ENCODE data around the gene SREK1.

SREK1 gene

DNA sequence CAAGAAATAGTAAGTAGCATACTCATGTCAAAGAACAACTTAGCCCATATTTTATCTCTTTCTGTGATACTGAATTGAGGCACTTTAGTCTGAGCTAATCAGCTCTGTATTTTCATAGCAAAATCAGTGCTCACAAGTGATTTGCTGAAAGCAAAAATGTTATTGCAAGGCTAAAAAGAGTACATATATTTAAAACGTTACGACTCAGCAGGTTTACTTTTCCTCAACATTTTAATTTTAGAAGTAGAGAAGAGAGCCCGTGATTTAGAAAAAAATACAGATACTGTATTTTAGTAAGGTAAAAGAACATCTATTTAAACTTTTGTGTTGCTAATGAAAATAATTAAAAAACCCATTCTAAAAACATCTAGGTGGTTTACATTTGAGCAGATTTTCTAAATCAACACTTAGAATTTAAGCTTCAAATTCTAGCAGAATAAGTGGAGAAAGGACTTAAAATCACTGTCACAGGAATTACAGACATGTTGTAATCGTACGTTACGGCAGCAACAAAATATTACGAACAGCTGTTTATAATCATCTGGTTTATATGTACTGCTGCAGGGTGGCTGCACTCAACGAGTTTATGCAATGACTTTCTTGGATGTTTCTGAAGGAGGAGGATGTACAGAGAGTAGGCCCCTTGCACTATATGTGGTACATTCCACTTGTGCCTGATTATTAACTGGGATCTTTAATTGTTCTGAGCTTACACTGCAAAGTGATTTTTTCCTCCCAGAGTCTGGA lies 20.1 kb downstream of the SREK1 start:
- DNase-seq (ENCODE audit: low read depth) = no peak

DNA sequence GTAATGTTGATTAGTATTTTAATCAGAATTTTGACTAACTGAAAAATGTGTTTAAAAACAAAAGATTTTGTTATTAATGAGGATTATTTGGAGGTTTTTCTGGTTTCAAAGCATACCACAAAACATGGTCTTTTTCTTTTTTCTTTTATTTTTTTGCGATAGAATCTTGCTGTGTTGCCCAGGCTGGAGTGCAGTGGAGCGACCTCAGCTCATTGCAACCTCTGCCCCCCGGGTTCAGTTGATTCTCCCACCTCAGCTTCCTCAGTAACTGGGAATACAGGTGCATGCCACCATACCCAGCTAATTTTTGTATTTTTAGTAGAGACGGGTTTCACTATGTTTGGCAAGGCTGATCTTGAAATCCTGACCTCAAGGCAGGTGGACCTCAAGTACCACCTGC lies 24.1 kb downstream of the SREK1 start:
- DNase-seq (ENCODE audit: low read depth) = no peak

DNA sequence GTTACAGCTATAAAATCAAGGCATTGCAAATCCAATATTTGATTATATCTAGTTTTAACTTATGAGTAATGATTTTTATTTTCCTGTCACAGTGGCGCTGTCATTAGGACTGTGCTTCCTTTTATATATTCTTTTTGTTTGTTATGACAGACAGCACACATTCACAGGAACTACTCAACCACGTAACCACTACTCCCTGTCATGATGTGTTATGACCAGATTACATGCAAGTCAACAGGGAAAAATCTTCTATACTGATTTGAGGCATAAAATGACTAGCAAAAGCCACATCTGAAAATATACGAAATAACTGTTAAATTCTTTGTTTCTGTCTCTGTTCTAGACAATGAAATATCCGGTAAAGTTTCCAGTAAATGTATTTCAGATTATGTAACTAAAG lies 25.4 kb downstream of the SREK1 start:
- DNase-seq (ENCODE audit: low read depth) = no peak

DNA sequence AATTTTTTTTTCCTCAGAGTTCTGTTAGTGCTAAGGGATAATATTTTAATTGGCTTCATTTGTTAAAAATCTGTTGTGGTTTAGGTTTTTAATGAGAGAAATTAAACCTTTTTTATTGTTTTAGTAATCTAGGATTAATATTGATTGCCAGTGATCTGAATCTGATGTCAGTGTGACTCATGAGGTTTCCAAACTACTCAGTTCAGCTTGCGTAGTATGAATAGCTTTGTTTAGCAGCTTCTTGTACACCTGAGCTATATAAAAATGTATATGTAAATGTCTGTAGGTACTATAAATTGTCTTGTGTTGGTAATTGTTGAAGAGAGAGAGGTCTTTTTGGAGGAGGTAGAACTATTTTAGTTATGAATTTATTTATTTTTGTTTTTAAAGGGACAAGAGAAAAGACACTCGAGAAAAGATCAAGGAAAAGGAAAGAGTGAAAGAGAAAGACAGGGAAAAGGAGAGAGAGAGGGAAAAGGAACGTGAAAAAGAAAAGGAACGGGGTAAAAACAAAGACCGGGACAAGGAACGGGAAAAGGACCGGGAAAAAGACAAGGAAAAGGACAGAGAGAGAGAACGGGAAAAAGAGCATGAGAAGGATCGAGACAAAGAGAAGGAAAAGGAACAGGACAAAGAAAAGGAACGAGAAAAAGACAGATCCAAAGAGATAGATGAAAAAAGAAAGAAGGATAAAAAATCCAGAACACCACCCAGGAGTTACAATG lies 26.3 kb downstream of the SREK1 start:
- DNase-seq (ENCODE audit: low read depth) = no peak

DNA sequence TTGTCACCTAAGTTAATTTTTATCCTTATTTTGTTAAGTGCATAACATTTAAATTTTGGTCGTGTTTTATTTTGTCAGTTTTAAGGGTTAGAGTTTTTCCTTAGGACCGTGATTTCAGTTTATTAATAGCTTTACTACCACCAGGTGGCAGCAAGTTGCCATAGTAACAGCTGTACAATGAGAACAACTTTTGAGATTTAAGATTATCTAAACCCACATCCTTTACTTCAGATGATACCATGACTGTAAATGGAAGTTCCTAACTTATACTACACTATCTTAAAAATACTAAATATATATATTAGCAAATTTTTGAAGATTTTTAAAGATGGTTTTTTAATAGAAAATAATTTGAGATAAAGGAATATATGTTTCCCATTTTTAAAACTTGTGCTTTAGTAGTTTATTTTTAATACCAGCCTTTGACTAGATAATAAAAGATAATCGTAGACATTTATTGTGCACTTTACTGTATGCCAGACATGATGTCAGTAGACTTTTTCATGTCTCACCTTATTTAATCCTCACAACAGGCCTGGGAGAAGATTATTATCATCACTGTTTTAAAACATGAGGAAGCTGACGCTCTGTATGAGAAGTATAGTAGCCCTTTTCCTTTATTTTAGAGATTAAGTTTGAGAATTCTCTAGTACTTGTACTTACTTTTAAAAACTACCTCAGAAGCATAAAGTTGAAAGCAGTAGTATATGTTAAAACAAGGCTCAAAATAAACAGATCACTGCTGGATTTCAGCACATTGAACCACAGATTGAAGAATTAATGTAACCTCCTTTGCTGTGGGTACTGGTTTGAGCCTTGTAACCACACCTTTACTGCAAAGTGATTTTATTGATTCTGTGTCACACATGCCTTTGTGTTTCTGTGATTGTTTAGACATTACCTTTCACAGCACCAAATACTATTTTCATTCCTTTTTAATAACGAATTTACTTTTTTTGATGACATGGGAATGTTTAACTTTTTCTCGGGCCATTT lies 27.5 kb downstream of the SREK1 start:
- peak; percentile 33 for DNase-seq (ENCODE audit: low read depth)

DNA sequence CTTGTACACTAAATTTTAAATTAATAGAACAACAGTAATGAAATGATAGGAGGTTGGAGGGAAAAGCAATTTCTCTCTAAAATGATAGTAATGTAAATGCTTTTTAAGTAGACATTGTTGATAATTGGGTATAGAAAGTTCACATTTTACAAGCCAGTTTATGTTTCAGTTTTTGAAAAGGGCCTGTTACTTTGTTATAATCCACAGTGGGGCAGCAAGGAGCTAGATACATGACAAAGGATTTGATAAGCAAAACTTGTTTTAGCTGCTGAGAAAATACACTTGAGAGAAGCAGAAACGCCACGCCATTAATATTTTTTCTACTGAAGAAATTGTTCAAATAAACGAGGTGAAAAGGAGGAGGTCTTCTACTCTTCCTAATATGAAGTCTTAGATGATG lies 30.2 kb downstream of the SREK1 start:
- no peak for DNase-seq (ENCODE audit: low read depth)

DNA sequence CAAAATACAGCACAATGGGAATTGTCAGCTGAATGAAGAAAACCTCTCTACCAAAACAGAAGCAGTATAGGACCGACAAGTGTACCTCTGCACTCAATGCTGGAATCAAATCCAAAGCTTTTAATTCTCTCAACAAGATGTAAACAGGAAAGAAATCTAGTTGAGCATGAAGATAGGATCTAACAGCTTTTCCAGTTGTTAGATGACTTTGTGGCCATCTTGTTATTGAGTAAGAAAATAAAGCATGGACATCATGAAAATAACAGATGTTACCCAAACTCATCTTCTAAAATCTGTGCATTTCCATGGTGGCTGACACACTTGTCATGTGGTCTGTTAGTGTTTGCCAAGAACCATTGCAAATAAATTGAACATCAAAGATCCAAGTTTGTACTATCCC lies 34.7 kb downstream of the SREK1 start:
- DNase-seq (ENCODE audit: low read depth) = no peak

DNA sequence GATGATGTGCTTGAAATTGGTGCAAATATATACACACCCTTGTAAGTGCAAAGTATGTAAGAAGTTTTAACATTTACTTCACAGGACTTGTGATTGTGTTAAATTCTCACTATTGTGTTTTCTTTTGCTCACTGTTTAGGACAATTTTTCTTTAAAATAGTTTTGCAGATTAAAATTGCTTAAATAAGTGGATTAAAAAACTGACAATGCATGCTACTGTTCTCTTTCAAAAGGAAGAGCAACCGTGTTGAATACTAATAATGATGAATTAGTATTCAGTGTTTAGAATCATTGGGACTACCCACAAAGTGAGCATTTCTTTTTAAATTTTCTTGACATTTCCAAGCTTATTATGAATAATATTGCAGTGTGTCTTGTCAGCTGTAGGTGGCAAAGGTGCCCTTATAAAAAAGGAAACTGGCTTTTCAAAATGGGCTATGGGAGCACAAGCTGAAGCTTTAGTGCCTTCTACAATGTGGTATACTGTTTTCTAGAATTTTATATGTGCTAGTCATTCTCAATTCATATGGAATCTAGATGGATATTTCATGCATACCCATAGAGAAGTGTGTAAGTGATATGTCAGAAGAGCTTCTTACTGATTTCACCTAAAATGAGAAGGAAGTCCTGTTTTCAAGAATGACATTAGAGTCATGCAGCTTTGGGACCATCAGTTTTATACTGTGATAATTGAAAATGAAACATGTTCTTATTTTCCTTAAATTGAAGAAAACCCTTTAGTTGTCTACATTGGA lies 35.4 kb downstream of the SREK1 start:
- DNase-seq (ENCODE audit: low read depth) = no peak

DNA sequence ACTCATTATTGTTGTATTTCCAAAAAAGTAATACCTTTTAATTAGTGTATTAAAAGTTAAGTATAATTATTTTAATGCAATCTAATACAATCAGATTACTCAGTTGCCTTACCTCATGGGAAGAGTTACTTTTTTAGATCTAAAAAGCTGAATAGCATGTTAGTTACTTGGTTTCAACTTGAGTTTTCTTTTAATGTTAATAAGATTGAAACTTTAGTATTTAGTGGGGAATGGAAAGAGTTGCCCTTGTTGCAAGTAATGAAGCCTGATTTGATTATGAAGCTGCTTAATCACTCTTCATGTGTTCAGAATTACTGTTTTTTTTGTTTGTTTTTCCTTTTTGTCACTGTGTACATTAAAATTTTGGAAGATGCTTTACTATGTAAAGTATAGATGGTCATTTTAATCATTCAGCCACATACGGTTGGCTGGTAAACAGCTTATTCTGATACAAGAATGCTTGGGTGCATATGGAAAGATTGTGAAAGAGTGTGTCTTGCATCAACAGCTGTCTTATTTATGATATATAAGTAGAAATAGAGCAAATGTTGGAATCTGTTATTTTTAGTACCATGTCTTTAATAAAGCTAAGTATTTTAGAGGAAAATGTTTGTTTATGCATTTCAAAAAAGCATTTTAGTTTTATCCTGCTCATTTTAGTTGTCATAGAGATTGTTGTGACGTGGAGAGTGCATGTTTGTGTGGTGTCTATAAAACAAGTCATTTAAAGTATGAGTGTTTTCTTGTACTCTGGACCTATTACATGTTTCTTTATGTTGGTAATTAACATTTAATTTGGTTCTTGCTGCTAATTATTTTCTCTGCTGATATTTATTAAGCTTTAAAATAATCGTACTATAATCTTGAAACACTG lies 36.4 kb downstream of the SREK1 start:
- no peak for DNase-seq (ENCODE audit: low read depth)

DNA sequence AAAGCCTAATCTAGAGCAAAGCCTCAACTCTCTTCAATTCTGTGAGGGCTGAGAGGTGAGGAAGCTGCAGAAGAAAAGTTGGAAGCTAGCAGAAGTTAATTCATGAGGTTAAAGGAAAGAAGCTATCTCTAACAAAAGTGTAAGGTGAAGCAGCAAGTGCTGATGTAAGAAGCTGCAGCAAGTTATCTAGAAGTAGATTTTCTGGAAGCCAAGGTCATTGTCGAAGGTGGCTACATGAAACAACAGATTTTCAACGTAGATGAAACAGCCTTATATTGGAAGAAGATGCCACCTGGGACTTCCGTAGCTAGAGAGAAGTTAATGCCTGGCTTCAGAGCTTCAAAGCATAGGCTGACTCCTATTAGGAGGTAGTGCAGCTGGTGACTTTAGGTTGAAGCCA lies 42.0 kb downstream of the SREK1 start:
- no peak for DNase-seq (ENCODE audit: low read depth)

DNA sequence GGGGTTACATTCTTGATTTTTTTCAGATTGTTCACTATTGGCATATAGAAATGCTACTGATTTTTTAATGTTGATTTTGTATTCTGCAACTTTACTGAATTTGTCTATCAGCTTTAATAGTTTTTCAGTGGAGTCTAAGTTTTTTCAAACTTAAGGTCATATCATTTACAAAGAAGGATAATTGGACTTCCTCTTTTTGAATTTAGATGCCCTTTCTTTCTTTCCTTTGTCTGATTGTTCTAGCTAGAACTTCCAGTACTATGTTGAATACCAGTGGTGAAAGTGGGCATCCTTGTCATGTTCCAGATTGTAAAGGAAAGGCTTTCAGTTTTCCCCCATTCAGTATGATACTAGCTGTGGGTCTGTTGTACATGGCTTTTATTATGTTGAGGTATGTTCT lies 49.3 kb downstream of the SREK1 start:
- no peak for DNase-seq (ENCODE audit: low read depth)

DNA sequence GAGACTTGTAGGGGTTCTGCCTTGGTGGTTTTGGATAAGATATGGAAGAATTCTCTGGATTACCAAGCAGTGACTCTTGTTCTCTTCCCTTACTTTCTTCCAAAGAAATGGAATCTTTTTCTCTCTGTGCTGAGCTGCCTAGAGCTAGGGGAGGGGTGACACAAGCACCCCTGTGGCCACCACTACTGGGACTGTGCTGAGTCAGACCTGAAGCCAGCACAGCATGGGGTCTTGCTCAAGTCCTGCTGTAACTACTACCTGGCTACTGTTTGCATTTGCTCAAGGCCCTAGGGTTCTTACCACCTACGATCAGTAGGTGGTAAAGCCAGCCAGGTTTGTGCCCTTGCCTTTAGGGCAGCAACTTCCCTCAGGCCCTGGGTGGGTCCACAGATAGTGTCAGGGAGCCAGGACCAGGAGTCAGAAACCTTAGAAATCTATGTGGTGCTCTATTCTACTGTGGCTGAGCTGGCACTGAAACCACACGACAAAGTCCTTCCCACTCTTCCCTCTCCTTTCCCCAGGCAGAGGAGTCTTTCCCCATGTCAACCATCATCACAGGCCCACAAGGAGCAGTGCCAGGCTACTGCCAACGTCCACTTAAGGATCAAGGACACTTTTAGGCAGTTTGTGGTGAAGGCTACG lies 53.8 kb downstream of the SREK1 start:
- DNase-seq (ENCODE audit: low read depth) = no peak

DNA sequence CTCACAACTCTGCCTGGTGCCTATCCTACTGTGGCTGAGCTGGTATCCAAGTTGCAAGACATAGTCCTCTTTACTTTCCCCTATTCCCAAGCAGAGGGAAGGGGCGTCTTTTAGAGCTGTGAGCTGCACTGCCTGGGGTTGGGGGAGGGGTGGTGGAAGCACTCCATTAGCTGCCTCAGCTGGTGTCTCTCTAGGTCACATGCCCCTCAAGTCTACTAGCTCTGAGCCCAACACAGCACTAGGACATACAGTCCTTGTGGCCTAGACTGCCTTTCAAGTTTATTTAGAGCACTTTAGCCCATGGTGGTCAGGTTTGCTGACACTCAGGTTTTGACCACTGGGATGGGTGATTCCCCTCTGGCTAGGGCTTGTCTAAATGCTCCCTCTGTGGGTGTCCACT lies 54.7 kb downstream of the SREK1 start:
- DNase-seq (ENCODE audit: low read depth) = no peak

DNA sequence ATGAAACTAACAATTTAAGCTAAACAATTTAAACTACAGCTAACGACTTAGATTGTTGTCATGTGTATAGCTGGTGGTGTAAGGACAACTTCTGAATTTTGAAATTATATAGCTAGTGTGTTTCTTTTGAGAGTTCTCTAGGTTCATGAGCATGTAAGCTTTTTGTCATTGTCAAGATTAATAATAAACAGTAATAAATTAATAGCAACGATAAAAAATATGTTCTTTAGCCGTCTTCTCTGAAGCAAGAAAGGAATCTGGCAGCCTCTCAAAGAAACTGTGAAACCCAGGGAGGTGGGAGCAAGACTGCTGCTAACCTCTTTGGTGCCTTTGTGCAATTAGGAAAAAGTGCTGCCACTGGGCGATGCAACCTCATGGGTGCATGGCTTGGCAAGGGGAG lies 59.4 kb downstream of the SREK1 start:
- DNase-seq (ENCODE audit: low read depth) = no peak

DNA sequence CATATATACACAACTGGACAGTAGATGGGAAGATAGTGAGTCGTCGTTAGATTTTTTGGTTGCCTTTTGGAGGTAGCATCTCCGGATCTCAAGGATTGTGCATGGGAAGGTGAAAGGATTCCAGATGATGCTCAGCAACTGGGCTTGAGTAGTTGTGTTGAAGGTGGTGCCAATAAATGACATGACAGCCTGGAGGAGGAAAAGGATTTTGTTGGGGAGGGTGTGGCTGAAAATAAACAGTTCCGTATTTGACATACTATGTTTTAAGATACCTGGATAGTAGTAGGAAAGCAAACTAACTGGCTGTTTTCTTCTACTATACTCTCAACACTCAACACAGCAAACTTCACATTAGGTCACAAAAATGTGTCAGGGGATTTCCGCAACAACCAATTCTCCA lies 62.4 kb downstream of the SREK1 start:
- no peak for DNase-seq (ENCODE audit: low read depth)

DNA sequence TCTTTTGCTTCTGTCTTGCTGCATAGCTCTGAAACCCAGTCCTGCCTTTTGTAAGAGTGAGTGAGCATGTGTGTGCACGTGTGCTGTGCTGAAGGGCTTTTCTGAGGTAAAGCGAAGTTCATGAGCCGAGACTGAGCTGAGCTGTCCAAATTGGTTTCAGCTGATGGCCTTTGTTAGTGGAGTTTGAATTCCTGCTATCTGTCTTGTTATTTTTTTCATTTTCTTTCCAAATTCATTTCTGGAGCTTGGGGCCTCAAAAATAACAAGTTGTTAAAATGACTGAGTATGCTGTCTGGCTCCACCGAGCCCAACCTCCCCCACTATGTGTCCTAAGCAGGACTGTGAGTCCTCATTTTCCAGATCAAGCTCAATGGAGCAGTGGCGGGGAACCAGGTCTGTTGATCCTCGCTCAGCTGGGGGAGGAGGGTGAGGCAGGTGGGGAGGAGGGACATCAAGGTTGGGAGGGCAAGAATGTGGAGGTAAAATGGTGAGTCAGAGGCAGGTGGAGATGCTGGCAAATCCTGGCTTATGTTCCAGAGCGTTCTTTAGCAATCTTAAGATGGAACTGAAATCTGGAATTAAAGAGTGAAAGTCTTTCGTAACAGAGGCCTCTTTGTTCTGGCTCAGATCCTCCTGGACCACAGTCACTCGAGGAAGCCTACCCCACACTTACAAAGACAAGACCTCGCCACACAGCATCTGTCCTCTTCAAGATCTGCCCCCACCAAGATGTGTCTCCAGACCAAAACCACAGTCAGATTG lies 63.9 kb downstream of the SREK1 start:
- DNase-seq (ENCODE audit: low read depth) = no peak

DNA sequence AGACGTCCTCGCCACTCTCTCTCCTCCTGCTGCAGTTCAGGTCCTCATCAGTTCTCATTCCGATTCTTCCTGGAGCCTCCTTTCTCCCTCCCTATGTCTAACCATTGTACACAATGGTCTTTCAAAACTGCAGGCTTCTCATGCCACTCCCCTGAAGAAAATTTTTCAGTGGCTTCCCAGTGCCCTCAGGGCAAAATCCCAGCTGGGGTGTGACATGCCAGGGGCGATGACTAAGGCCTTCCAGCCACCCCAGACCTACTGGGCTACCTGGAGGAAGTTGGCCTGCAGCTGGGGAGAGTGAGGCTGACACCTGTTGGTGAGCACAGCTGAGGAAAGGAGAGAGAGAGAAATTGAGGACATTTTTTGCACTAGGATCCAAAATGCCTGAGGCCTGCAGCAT lies 65.2 kb downstream of the SREK1 start:
- DNase-seq (ENCODE audit: low read depth) = no peak

DNA sequence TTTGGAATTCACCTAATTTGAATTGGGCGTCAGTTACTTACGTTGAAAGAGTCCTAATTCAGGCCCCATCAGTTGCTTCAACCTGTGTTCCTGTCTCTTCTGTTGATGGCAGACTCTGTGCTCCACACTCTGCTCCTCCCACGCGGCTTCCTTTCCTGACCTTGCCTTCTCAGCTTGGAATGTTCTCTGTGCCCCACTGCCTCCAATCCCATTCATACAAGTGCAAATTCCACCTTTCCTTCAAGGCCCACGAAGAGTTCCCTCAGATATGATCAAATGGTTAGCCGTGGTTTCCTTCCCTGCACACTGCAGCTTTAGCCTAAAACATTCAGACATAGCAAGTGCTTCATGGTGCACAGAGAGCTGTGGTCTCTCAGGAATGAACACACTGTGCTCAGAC lies 65.7 kb downstream of the SREK1 start:
- no peak for DNase-seq (ENCODE audit: low read depth)

DNA sequence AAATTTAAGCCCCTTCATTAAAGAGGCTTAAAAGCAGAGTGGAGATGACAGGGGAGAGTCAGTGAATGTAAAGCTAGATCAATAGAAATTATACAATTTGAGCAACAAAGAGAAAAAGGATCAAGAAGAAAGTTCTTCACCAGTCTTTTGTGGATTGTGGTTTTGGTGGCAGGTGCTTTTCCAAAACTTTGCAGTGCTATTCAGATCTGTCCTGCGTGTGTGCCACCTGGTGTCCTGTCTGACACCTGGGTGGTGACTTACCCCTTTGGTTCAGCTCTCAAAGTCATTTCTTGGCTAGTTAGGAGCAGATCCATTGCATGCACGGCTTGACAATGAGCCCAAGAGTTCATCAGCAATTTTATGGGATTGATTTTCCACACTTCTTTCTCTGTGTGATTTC lies 69.4 kb downstream of the SREK1 start:
- no peak for DNase-seq (ENCODE audit: low read depth)

DNA sequence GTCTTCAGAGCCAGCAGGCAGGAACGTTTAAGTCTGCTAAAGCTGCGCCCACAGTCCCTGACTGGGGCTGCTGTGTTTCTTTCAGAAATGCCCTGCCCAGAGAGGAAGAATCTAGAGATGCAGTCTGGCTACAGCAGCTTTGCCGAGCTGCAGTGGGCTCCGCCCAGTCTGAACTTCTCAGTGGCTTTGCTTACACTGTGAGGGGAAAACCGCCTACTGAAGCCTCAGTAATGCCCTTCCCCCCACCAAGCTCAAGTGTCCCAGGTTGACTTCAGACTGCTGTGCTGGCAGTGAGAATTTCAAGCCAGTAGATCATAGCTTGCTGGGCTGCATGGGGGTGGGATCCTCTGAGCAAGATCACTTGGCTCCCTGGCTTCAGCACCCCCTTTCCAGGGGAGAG lies 78.4 kb downstream of the SREK1 start:
- DNase-seq (ENCODE audit: low read depth) = no peak

Data from CMK (cell line).